ENCODE results near the gene ZNF780A.
"Not testable (repeated sequence)": the region's sequence is repeated elsewhere in the genome, so short reads cannot be mapped to it uniquely, and the experiment has no call there.

Gene ZNF780A

GRCh38 chr19:40084948-40085347, 5.8 kb downstream of the ZNF780A start:
- DNase-seq (ENCODE audit: low spot score) = no peak

- DNase-seq (ENCODE audit: low spot score) = no peak
These were observed 9.3 kb downstream of the ZNF780A start for GRCh38 chr19:40081411-40081810.

DNA sequence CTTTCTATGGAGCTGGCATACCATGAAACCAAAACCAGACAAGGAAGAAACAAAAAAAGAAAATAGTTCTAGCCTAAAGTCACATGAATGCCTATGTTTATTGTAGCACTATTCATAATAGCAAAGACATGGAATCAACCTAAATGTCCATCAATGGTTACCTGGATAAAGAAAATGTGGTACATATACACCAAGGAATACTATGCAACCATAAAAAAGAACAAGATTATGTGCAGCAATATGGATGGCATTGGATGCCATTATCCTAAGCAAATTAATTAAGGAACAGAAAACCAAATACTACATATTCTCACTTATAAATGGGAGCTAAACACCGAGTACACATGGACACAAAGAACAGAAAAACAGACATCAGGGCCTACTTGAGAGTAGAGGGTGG, 10.5 kb downstream of the ZNF780A start:
- DNase-seq (ENCODE audit: low spot score) = no peak

- DNase-seq (ENCODE audit: low spot score) = no peak
These were observed 12.4 kb downstream of the ZNF780A start for GRCh38 chr19:40078377-40078776.

GRCh38 chr19:40070058-40070457, 20.7 kb downstream of the ZNF780A start:
- DNase-seq (ENCODE audit: low spot score) = no peak

- DNase-seq (ENCODE audit: low spot score) = no peak
These were observed 31.1 kb downstream of the ZNF780A start for GRCh38 chr19:40059624-40060023.

DNA sequence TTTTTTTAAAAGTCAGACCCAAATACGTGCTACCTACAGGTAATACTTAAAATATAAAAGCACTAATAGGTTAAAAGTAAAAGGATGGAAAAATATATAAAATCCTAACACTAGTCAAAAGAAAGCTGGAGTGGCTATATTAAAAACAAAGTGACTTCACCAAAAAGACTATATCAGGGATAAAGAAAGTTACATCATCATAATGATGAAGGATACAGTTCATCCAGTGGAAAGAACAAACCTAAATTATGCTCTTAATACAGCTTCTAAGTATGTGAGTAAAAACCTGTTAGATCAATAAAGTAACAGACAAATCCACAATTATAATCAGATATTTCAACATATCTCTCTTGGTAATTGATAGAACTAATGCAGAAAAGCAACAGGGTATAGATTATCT, 33.6 kb downstream of the ZNF780A start:
- no peak for DNase-seq (ENCODE audit: low spot score)

DNA sequence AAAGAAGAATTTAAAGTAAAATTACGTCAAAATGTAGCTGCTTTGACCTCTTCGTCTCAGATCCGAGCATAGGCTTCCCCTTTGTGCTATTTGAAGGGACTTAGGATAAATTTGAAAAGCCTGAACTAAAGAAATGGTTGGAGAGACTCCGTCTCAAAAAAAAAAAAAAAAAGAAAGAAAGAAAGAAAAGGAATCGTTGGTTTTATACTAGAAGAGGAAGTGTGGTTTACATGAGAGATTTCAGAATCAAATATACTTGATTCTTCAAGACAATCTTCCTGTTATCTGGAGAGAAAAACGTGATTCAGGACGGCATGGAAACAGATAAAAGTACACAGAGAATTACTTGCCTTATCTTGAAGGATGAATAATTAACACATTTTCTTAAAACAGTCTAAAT, 34.2 kb downstream of the ZNF780A start:
- DNase-seq (ENCODE audit: low spot score) = no peak

- peak; percentile 70 for DNase-seq (ENCODE audit: low spot score)
These were observed 34.8 kb downstream of the ZNF780A start, which contains the start of gene ZNF780B for GRCh38 chr19:40055832-40056504. ZNF780B (minus strand) TSS chr19:40056231; CDS start chr19:40050332, 5,899 bp downstream.

DNA sequence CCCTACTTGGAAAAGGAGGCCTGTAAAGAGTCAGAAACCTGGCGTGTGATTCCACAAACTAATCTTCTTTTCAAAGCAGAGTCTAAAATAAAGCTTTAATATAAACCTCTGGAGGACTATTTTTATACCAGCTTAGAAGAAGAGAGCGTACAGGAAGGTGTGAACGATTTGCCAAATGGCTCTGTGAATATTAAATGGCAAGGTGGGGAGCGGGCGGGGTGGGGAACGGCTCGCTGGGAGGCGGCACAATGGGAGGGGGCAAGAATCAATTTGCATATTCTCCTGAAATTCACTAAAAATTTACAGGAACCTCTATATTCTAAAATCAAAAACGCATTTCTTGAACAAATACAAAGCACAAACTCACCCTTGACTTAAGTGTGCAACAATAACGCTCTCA, 35.7 kb downstream of the ZNF780A start:
- DNase-seq (ENCODE audit: low spot score) = no peak

GRCh38 chr19:40054632-40055031, 36.1 kb downstream of the ZNF780A start:
- no peak for DNase-seq (ENCODE audit: low spot score)

DNA sequence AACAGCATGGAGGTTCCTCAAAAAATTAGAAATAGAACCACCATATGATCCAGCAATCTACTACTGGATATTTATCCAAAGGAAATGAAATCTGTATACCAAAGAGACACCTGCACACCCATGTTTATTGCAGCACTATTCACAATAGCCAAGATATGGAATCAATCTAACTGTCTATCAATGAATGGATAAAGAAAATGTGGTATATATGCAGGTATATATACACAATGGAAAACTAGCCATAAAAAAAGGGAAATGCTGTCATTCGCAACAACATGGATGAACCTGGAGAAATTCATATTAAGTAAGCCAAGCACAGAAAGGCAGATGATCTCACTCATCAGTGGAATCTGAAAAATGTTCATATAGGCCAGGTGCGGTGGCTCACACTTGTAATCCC, 37.3 kb downstream of the ZNF780A start:
- DNase-seq (ENCODE audit: low spot score) = no peak

DNA sequence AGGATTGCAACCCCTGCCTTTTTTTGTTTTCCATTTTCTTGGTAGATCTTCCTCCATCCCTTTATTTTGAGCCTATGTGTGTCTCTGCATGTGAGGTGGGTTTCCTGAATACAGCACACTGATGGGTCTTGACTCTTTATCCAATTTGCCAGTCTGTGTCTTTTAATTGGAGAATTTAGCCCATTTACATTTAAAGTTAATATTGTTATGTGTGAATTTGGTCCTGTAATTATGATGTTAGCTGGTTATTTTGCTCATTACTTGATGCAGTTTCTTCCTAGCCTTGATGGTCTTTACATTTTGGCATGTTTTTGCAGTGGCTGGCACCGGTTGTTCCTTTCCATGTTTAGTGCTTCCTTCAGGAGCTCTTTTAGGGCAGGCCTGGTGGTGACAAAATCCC, 49.0 kb downstream of the ZNF780A start:
- DNase-seq (ENCODE audit: low spot score) = not testable (repeated sequence)

- DNase-seq (ENCODE audit: low spot score) = not testable (repeated sequence)
These were observed 52.7 kb downstream of the ZNF780A start for GRCh38 chr19:40038047-40038446.

DNA sequence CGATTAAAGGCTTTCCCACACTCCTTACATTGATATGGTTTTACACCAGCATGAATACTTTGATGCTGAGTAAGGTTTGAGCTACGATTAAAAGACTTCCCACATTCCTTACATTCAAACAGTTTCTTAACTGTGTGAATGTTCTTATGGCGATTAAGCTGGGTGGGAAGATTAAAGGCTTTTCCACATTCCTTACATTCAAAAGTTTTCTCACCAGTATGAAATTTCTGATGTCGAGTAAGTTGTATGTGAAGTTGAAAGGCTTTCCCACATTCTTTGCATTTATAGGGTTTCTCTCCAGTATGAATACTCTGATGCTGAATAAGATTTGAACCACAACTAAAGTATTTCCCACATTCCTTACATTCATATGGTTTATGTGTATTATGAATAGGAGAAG, 54.7 kb downstream of the ZNF780A start:
- no peak for DNase-seq (ENCODE audit: low spot score)

GRCh38 chr19:40033989-40034560, 56.7 kb downstream of the ZNF780A start:
- no peak for DNase-seq (ENCODE audit: low spot score)

DNA sequence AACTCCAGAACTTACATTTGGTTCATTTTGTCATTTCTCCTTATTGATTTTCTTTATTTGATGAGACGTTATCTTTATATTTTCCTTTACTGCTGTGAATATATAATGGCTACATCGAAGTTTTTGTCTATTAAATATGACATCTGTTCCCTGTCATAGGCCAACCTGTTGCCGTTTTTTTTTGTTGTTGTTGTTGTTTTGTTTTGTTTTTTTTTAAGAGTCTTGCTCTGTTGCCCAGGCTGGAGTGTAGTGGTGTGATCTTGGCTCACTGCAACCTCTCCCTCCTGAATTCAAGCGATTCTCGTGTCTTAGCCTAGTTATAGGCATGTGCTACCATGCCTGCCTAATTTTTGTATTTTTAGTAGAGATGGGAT, 64.2 kb downstream of the ZNF780A start:
- no peak for DNase-seq (ENCODE audit: low spot score)

DNA sequence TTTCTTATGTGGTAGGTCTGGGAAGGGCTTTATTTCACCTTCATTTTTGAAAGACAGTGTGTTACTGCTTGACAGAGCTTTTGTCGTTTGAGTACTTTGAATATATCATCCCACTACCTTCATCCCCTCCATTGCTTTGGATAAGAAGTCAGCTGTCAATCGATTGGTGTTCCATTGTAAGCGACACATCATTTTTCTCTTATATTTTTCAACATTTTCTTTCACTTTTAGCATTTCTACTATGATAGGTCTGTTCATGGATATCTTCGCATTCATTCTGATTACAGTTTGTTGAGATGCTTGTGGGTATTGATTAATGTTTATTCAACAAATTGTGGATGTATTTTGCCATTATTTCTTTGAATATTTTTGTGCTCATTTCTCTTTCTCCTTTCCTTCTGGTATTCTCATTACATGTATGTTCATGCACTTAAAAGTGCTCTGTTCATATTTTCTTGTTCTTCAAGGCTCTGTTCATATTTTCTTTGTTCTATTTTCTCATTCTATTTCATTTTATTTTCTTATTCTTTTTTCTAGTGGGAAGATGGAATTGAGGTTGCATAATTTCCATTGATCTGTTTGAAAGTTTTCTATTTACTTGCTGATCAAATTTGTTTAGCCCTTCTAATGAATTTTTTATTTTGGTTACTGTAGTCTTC, 64.7 kb downstream of the ZNF780A start:
- DNase-seq (ENCODE audit: low spot score) = no peak

- DNase-seq (ENCODE audit: low spot score) = no peak
These were observed 66.8 kb downstream of the ZNF780A start for GRCh38 chr19:40023969-40024368.
